Parathyroid adenoma (tissue), 2 donors: ENCODE results near the gene KIF13A.
"Not testable (repeated sequence)": the region's sequence is repeated elsewhere in the genome, so short reads cannot be mapped to it uniquely, and the experiment has no call there.

Experiments
- H2AFZ ChIP-seq: fragments of 300-600 bp; sonication (generic); one replicate; pipeline ENCODE4 v1.7.0; 2017; ENCODE audit warnings: antibody characterized with exemption, mild to moderate bottlenecking
- H3K27ac ChIP-seq: fragments of 300-600 bp; sonication (generic); one replicate; pipeline ENCODE4 v1.7.0; 2017
- H3K27me3 ChIP-seq: fragments of 300-600 bp; sonication (generic); one replicate; pipeline ENCODE4 v1.7.0; 2017; ENCODE audit warnings: low read length; ENCODE audit not compliant: control insufficient read depth, insufficient read depth
- H3K36me3 ChIP-seq: fragments of 300-600 bp; sonication (generic); one replicate; pipeline ENCODE4 v1.7.0; 2017; ENCODE audit warnings: low read length; ENCODE audit not compliant: control insufficient read depth, insufficient read depth
- H3K4me1 ChIP-seq: fragments of 300-600 bp; sonication (generic); one replicate; pipeline ENCODE4 v1.7.0; 2017; ENCODE audit warnings: control low read depth
- H3K4me2 ChIP-seq: fragments of 300-600 bp; sonication (generic); one replicate; pipeline ENCODE4 v1.7.0; 2017; ENCODE audit warnings: low read length
- H3K4me3 ChIP-seq: fragments of 300-600 bp; sonication (generic); one replicate; pipeline ENCODE4 v1.7.0; 2017; ENCODE audit warnings: low read depth, low read length
- H3K79me2 ChIP-seq: fragments of 300-600 bp; sonication (generic); one replicate; pipeline ENCODE4 v1.7.0; 2017; ENCODE audit warnings: control low read depth
- H3K9ac ChIP-seq: fragments of 300-600 bp; sonication (generic); one replicate; pipeline ENCODE4 v1.7.0; 2017; ENCODE audit warnings: mild to moderate bottlenecking
- H3K9me3 ChIP-seq: fragments of 300-600 bp; sonication (generic); one replicate; pipeline ENCODE4 v1.7.0; 2017; ENCODE audit warnings: low read length; ENCODE audit not compliant: control insufficient read depth
- CTCF ChIP-seq: fragments of 300-600 bp; sonication (generic); IDR thresholded peaks from one replicate; pipeline ENCODE4 v1.7.0; 2017; ENCODE audit warnings: antibody characterized with exemption, mild to moderate bottlenecking
- donor health status: primary hyperparathyroidism.

Gene KIF13A

GRCh38 chr6:17847203-17847760 is 140.2 kb downstream of the KIF13A start:
- Histone ChIP-seq H3K9ac (no peak overlapping the region), H2AFZ (no peak overlapping the region), H3K4me3 (no peak overlapping the region), H3K9me3 (no peaks in the 10 kb centered on the region), H3K79me2 (no peaks in the 10 kb centered on the region), H3K27me3 (no peaks in the 10 kb centered on the region), H3K27ac (no peak overlapping the region), H3K4me2 (no peak overlapping the region), H3K4me1 (no peaks in the 10 kb centered on the region), H3K36me3 (no peaks in the 10 kb centered on the region)
- no peak for TF ChIP-seq CTCF

- H3K9me3 ChIP-seq, result no peaks in the 10 kb centered on the region
- no peak overlapping the region for H3K4me2 ChIP-seq
- no peak overlapping the region for H3K4me3 ChIP-seq
- TF ChIP-seq CTCF, result no peak
- H3K4me1 ChIP-seq, result no peaks in the 10 kb centered on the region
- H3K79me2 ChIP-seq, result no peaks in the 10 kb centered on the region
- no peaks in the 10 kb centered on the region for H3K36me3 ChIP-seq
- H3K27ac ChIP-seq, result no peak overlapping the region
- H2AFZ ChIP-seq, result no peak overlapping the region
- H3K9ac ChIP-seq, result no peak overlapping the region
- H3K27me3 ChIP-seq, result no peaks in the 10 kb centered on the region
Measured at GRCh38 chr6:17846762-17847161, 140.7 kb downstream of the KIF13A start.

GRCh38 chr6:17845598-17845997 is 141.8 kb downstream of the KIF13A start:
- Histone ChIP-seq H3K9ac (no peak overlapping the region), H3K27me3 (no peaks in the 10 kb centered on the region), H3K9me3 (no peaks in the 10 kb centered on the region), H3K4me3 (no peak overlapping the region), H2AFZ (no peak overlapping the region), H3K79me2 (no peaks in the 10 kb centered on the region), H3K4me1 (no peaks in the 10 kb centered on the region), H3K4me2 (no peak overlapping the region), H3K27ac (no peak overlapping the region), H3K36me3 (no peaks in the 10 kb centered on the region)
- no peak for TF ChIP-seq CTCF

- not testable (repeated sequence) for H3K4me2 ChIP-seq, H2AFZ ChIP-seq, H3K9me3 ChIP-seq, H3K79me2 ChIP-seq, H3K27ac ChIP-seq, H3K4me1 ChIP-seq, H3K36me3 ChIP-seq, H3K27me3 ChIP-seq, H3K9ac ChIP-seq, H3K4me3 ChIP-seq
Measured at GRCh38 chr6:17844967-17845366, 142.5 kb downstream of the KIF13A start.

GRCh38 chr6:17842934-17843821 is 144.3 kb downstream of the KIF13A start:
- no peak overlapping the region for H3K27ac ChIP-seq
- no peaks in the 10 kb centered on the region for H3K4me1 ChIP-seq
- H3K4me2 ChIP-seq, result no peak overlapping the region
- no peaks in the 10 kb centered on the region for H3K36me3 ChIP-seq
- no peak overlapping the region for H2AFZ ChIP-seq
- TF ChIP-seq CTCF, result no peak
- no peaks in the 10 kb centered on the region for H3K79me2 ChIP-seq
- H3K4me3 ChIP-seq, result no peak overlapping the region
- no peaks in the 10 kb centered on the region for H3K27me3 ChIP-seq
- no peak overlapping the region for H3K9ac ChIP-seq
- H3K9me3 ChIP-seq, result no peaks in the 10 kb centered on the region
